H1 (cell line): ENCODE data around the gene ADRA2C. TPM values are rescaled to one million over a fixed set of nuclear protein-coding genes. Genes with fewer than 3 reads are reported as not detected.
A peak's percentile ranks its signal among the peaks of the same experiment; 100 is the strongest.

Experiments
- CTCF ChIA-PET: fragments of 300-600 bp; sonication (Branson Sonifier 250); formaldehyde crosslinking; loops from one replicate; lab custom pipeline; 2021; ENCODE audit not compliant: partially characterized antibody; lab: Charles Lee
- POLR2A ChIA-PET: fragments of 300-600 bp; sonication (Branson Sonifier 250); formaldehyde crosslinking; loops from one replicate; lab custom pipeline; 2021; ENCODE audit warnings: inconsistent platforms; ENCODE audit not compliant: partially characterized antibody; lab: Charles Lee
- DNase-seq, 2 experiments: peaks; one replicate each; pipeline versions ENCODE4 v3.0.0 to v3.0.0-alpha.2; 2010 to 2022; ENCODE audit warnings: low spot score in 2 of 2, low read depth in 1 of 2, mixed read lengths in 1 of 2
- FAIRE-seq: peaks from 2 replicates; lab custom pipeline; 2011; peaks lifted over from hg19 to GRCh38; lab: Jason Lieb, UNC
- H2AFZ ChIP-seq: 2 replicates; pipeline ENCODE4 v1.8.1; 2012; ENCODE audit warnings: low read length, inconsistent platforms
- H2AK5ac ChIP-seq: 2 replicates; pipeline ENCODE4 v1.6.1; 2013; ENCODE audit warnings: low read depth, low read length
- H2BK120ac ChIP-seq: replicated peaks from 2 replicates; pipeline ENCODE3; 2013; ENCODE audit warnings: low read depth, low read length, inconsistent platforms
- H2BK12ac ChIP-seq: 2 replicates; pipeline ENCODE4 v1.6.1; 2013; ENCODE audit warnings: low read depth, low read length
- H2BK15ac ChIP-seq: 2 replicates; pipeline ENCODE4 v1.6.1; 2013; ENCODE audit warnings: low read length
- H2BK20ac ChIP-seq: 2 replicates; pipeline ENCODE4 v1.6.1; 2013; ENCODE audit warnings: low read length
- H2BK5ac ChIP-seq: 2 replicates; pipeline ENCODE4 v1.6.1; 2013; ENCODE audit warnings: low read depth, low read length
- H3K14ac ChIP-seq: 2 replicates; pipeline ENCODE4 v1.6.1; 2013; ENCODE audit warnings: inconsistent platforms; ENCODE audit not compliant: insufficient read length
- H3K18ac ChIP-seq: 2 replicates; pipeline ENCODE4 v1.6.1; 2013; ENCODE audit warnings: low read length; ENCODE audit errors: extremely low read depth
- H3K23ac ChIP-seq: 2 replicates; pipeline ENCODE4 v1.6.1; 2013; ENCODE audit warnings: inconsistent platforms; ENCODE audit not compliant: insufficient read length
- H3K23me2 ChIP-seq: 2 replicates; pipeline ENCODE4 v1.6.1; 2013; ENCODE audit warnings: low read depth, low read length
- H3K27ac ChIP-seq: 2 replicates; pipeline ENCODE4 v1.6.1; 2011; ENCODE audit warnings: low read depth, low read length, inconsistent platforms
- H3K27me3 ChIP-seq, 4 experiments: replicated peaks in 1 of 4; 1 replicate in 1 of 4; 2 replicates in 3 of 4; pipeline versions ENCODE4 v1.6.1 to v1.8.1; 2011 to 2013; ENCODE audit warnings: low read length in 3 of 4, mild to moderate bottlenecking in 3 of 4, inconsistent platforms in 2 of 4, mixed read lengths in 2 of 4, moderate library complexity in 1 of 4; ENCODE audit not compliant: control insufficient read depth in 3 of 4, insufficient read depth in 3 of 4; ENCODE audit errors: extremely low read depth in 1 of 4
- H3K36me3 ChIP-seq, 4 experiments: 2 replicates each; pipeline versions ENCODE4 v1.6.1 to v1.8.1; 2011 to 2013; ENCODE audit warnings: mild to moderate bottlenecking in 4 of 4, low read length in 3 of 4, moderate library complexity in 2 of 4, control low read depth in 1 of 4, inconsistent platforms in 1 of 4; ENCODE audit not compliant: insufficient read depth in 4 of 4, control insufficient read depth in 2 of 4
- H3K4ac ChIP-seq: replicated peaks from 2 replicates; pipeline ENCODE3; 2013; ENCODE audit warnings: low read length, low read depth, mixed read lengths, inconsistent platforms; ENCODE audit not compliant: insufficient read length
- H3K4me1 ChIP-seq, 4 experiments: replicated peaks in 1 of 4; 1 replicate in 1 of 4; 2 replicates in 3 of 4; pipeline versions ENCODE4 v1.6.1 to v1.8.1; 2011 to 2013; ENCODE audit warnings: low read length in 3 of 4, inconsistent platforms in 2 of 4, mixed read lengths in 1 of 4; ENCODE audit not compliant: insufficient read depth in 4 of 4, control insufficient read depth in 3 of 4
- H3K4me2 ChIP-seq, 2 experiments: 2 replicates each; pipeline versions ENCODE4 v1.6.1 to v1.8.1; 2011 to 2013; ENCODE audit warnings: low read depth in 2 of 2, low read length in 2 of 2, control low read depth in 1 of 2, inconsistent platforms in 1 of 2, mild to moderate bottlenecking in 1 of 2; ENCODE audit not compliant: insufficient read depth in 1 of 2
- H3K4me3 ChIP-seq, 4 experiments: fragments of 200-600, 300-600 bp in 1 of 4; sonication (generic), shearing (Covaris generic), sonication (Bioruptor Twin) in 1 of 4; 2 replicates each; pipeline versions ENCODE4 v1.5.1 to v1.8.1; 2011 to 2016; ENCODE audit warnings: low read length in 4 of 4, low read depth in 3 of 4, control low read depth in 2 of 4, inconsistent platforms in 2 of 4, mild to moderate bottlenecking in 2 of 4, mixed read lengths in 1 of 4, moderate library complexity in 1 of 4; ENCODE audit not compliant: insufficient read depth in 2 of 4; ENCODE audit errors: extremely low read depth in 1 of 4
- H3K56ac ChIP-seq: replicated peaks from 2 replicates; pipeline ENCODE3; 2013; ENCODE audit warnings: low read depth, mild to moderate bottlenecking, mixed read lengths, low read length, inconsistent platforms; ENCODE audit not compliant: insufficient read length
- H3K79me1 ChIP-seq: 2 replicates; pipeline ENCODE4 v1.6.1; 2013; ENCODE audit warnings: low read depth, low read length, control low read depth
- H3K79me2 ChIP-seq, 2 experiments: 2 replicates each; pipeline versions ENCODE4 v1.6.1 to v1.8.1; 2012 to 2013; ENCODE audit warnings: low read length in 2 of 2, mild to moderate bottlenecking in 2 of 2, inconsistent platforms in 1 of 2; ENCODE audit not compliant: insufficient read depth in 2 of 2, control insufficient read depth in 1 of 2
- H3K9ac ChIP-seq, 4 experiments: replicated peaks in 1 of 4; 1 replicate in 1 of 4; 2 replicates in 3 of 4; pipeline versions ENCODE4 v1.6.1 to v1.8.1; 2011 to 2013; ENCODE audit warnings: low read depth in 3 of 4, low read length in 3 of 4, control low read depth in 2 of 4, mild to moderate bottlenecking in 2 of 4, moderate library complexity in 2 of 4, inconsistent platforms in 1 of 4; ENCODE audit errors: extremely low read depth in 1 of 4
- H3K9me3 ChIP-seq, 2 experiments: 2 replicates each; pipeline versions ENCODE4 v1.6.1 to v1.8.1; 2012 to 2013; ENCODE audit warnings: mild to moderate bottlenecking in 2 of 2, moderate library complexity in 2 of 2, control low read depth in 1 of 2, inconsistent platforms in 1 of 2, low read depth in 1 of 2, low read length in 1 of 2, mixed read lengths in 1 of 2; ENCODE audit not compliant: insufficient read depth in 2 of 2
- H4K20me1 ChIP-seq, 2 experiments: replicated peaks in 1 of 2; 2 replicates each; pipeline versions ENCODE3 to v1.8.1; 2011 to 2013; ENCODE audit warnings: inconsistent platforms in 2 of 2, low read length in 2 of 2, mild to moderate bottlenecking in 1 of 2; ENCODE audit not compliant: insufficient read depth in 2 of 2, control insufficient read depth in 1 of 2
- H4K5ac ChIP-seq: 2 replicates; pipeline ENCODE4 v1.6.1; 2013; ENCODE audit warnings: low read length, low read depth, mixed read lengths, inconsistent platforms; ENCODE audit not compliant: insufficient read length
- H4K8ac ChIP-seq: 2 replicates; pipeline ENCODE4 v1.8.0; 2013; ENCODE audit warnings: mild to moderate bottlenecking, moderate library complexity, low read length, inconsistent platforms; ENCODE audit not compliant: insufficient read depth; ENCODE audit errors: extremely low read depth
- H4K91ac ChIP-seq: replicated peaks from 2 replicates; pipeline ENCODE3; 2013; ENCODE audit warnings: low read length, mixed read lengths, inconsistent platforms; ENCODE audit not compliant: insufficient read length
- HDAC2 ChIP-seq, 2 experiments: fragments of 300-600 bp in 1 of 2; sonication (generic) in 1 of 2; IDR thresholded peaks; 2 replicates each; pipeline ENCODE4 v1.6.1; 2011 to 2012; ENCODE audit warnings: low read depth in 2 of 2, low read length in 2 of 2, mild to moderate bottlenecking in 2 of 2, moderate library complexity in 2 of 2, borderline replicate concordance in 1 of 2, inconsistent platforms in 1 of 2
- JUN ChIP-seq: IDR thresholded peaks from 2 replicates; pipeline ENCODE4 v1.6.1; 2011; ENCODE audit warnings: low read depth, mild to moderate bottlenecking, improper control_type of control experiment, low read length
- KDM4A ChIP-seq: IDR thresholded peaks from one replicate; pipeline ENCODE4 v1.7.1; 2012; ENCODE audit warnings: low read depth, mild to moderate bottlenecking, moderate library complexity, low read length, inconsistent platforms; ENCODE audit not compliant: severe bottlenecking
- WGBS, 2 experiments: shearing (Covaris generic) in 1 of 2; methylation state at CpG; one replicate each; pipeline versions ENCODE4 v1.1.6 to v1.1.7; 2013 to 2015; ENCODE audit warnings: low lambda C conversion rate in 2 of 2, mixed read lengths in 2 of 2, inconsistent platforms in 1 of 2, low coverage in 1 of 2, missing lambda C conversion rate in 1 of 2; ENCODE audit not compliant: insufficient replicate concordance in 2 of 2, insufficient coverage in 1 of 2, insufficient read length in 1 of 2; ENCODE audit errors: extremely low coverage in 1 of 2, missing lambda C conversion rate in 1 of 2; 5-methylcytosine and 5-hydroxymethylcytosine counted together
- polyA plus RNA-seq, 7 experiments: library from polyadenylated mRNA; depleted of rRNA in 3 of 7; stranded (reverse) in 5 of 7; unstranded in 2 of 7; fragments of >200 nt in 5 of 7; fragments of 200-250 nt in 2 of 7; gene quantifications; 1 replicate in 5 of 7; 2 replicates in 1 of 7; 4 replicates in 1 of 7; pipeline versions ENCODE4 v1.2.1 to v1.2.3, GENCODE V29; 2011 to 2013; ENCODE audit warnings: missing spikeins in 2 of 7, mixed read lengths in 2 of 7
- total RNA-seq: library from RNA; stranded (reverse); fragmentation: NEBNext Ultra II Directional; extraction: Animal tissue kit (Norgen Biotek cat#: 25700); gene quantifications from 2 replicates; pipeline ENCODE4 v1.2.1, GENCODE V29; 2021

ADRA2C gene
- total and polyA plus RNA-seq, 2 of the 8 experiments (the other 6 are each of a cell fraction or from before 2014, with no cell fraction given), result 14.6 to 14.8 TPM

- Histone ChIP-seq H3K4me3 (no peak overlapping the region), H3K4me1 (peaks cover 0 to 8% (median 4%) of the 10 kb centered on the region in 4 experiments; a peak in 5 of 7 replicates), H3K14ac (no peak overlapping the region), H3K27ac (no peak overlapping the region), H2BK5ac (no peak overlapping the region), H4K5ac (no peak overlapping the region), H3K23me2 (peaks cover 9% of the 10 kb centered on the region), H3K18ac (no peak overlapping the region), H4K8ac (no peak overlapping the region), H3K9me3 (no peaks in the 10 kb centered on the region; a peak in 2 of 4 replicates), H3K56ac (no peak overlapping the region), H3K79me1 (no peaks in the 10 kb centered on the region), H3K9ac (no peak overlapping the region), H3K4ac (peak overlapping the region; percentile 60), H2BK15ac (no peak overlapping the region; the same call in 1 of the 2 replicates), H3K27me3 (peaks cover 4 to 21% (median 20%) of the 10 kb centered on the region in 4 experiments), H3K36me3 (no peaks in the 10 kb centered on the region; a peak in 1 of 8 replicates), H3K4me2 (no peak overlapping the region), H4K20me1 (peaks cover 0 to 11% of the 10 kb centered on the region in 2 experiments), H4K91ac (peak overlapping the region; percentile 41), H2AK5ac (no peak overlapping the region), H2BK20ac (no peak overlapping the region), H3K79me2 (no peaks in the 10 kb centered on the region), H3K23ac (no peak overlapping the region), H2AFZ (no peak overlapping the region), H2BK120ac (no peak overlapping the region), H2BK12ac (no peak overlapping the region)
- ChIA-PET POLR2A (no interaction called here), CTCF (interaction anchor here (0.9 to 1.8 kb wide), 6 partner anchors 14 to 234 kb away, joined by 3 to 5 read pairs (median 4); no protein-coding TSS in a partner anchor)
- 83% methylated on average over 8 of the region's 8 CpGs; no CpG with 5 or more reads in 1 of the 2 experiments for WGBS, 2 experiments
- TF ChIP-seq JUN (no peak), KDM4A (no peak), HDAC2 (IDR thresholded peaks at IDR 0.05; ENCODE audit: borderline replicate concordance in 1 of 2, low read depth in 2 of 2, low read length in 2 of 2) (no peak)
- FAIRE-seq (no peak), DNase-seq (no peak)
Measured at GRCh38 chr4:3762264-3762663, 3.9 kb upstream of the ADRA2C start.
